GM10248 (cell line): ENCODE data around the gene TNFRSF1A.

Source experiments
- CTCF ChIA-PET: fragments of 300-600 bp; sonication (Branson Sonifier 250); formaldehyde crosslinking; extraction: SDS; loops from one replicate; lab custom pipeline; 2021; ENCODE audit warnings: antibody characterized with exemption; lab: Yijun Ruan, JAX
- POLR2A ChIA-PET: fragments of 350-650 bp; sonication (Branson Sonifier 250); formaldehyde crosslinking; extraction: SDS; loops from one replicate; lab custom pipeline; 2020; ENCODE audit warnings: antibody characterized with exemption; lab: Yijun Ruan, JAX
- DNase-seq: peaks from one replicate; pipeline ENCODE4 v3.0.0; 2012; ENCODE audit errors: extremely low spot score
- TF ChIP-seq, protein P1 (sequence below): IDR thresholded peaks from 2 replicates; pipeline ENCODE4 v1.5.1; 2012; ENCODE audit warnings: mild to moderate bottlenecking, low read depth; ENCODE audit errors: extremely low read depth, missing control alignments, control extremely low read depth

The TNFRSF1A gene

DNA sequence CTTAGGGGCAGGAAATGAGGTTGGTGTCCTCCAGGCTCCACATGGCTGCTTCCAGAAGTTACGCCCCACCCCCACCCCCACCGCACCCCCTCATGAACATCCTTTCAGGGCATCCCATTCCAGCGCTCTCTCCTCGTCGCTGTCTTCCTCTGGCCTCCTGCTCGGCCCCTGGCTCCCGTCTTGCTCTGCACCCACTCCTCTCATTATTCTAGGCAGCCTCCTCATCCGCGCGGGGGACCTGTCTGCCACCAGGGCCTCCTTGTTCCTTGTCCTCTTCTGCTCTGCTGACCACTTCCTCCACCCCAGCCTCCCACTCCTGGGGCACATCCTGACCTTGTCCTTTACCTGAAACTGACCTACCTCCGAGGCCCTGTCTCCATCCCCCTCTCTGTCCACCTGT lies 61.2 kb downstream of the TNFRSF1A start:
- DNase-seq, result no peak
- ChIA-PET CTCF (no interaction called here), POLR2A (no interaction called here)
- TF ChIP-seq, protein P1, sequence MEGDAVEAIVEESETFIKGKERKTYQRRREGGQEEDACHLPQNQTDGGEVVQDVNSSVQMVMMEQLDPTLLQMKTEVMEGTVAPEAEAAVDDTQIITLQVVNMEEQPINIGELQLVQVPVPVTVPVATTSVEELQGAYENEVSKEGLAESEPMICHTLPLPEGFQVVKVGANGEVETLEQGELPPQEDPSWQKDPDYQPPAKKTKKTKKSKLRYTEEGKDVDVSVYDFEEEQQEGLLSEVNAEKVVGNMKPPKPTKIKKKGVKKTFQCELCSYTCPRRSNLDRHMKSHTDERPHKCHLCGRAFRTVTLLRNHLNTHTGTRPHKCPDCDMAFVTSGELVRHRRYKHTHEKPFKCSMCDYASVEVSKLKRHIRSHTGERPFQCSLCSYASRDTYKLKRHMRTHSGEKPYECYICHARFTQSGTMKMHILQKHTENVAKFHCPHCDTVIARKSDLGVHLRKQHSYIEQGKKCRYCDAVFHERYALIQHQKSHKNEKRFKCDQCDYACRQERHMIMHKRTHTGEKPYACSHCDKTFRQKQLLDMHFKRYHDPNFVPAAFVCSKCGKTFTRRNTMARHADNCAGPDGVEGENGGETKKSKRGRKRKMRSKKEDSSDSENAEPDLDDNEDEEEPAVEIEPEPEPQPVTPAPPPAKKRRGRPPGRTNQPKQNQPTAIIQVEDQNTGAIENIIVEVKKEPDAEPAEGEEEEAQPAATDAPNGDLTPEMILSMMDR, result no peak

DNA sequence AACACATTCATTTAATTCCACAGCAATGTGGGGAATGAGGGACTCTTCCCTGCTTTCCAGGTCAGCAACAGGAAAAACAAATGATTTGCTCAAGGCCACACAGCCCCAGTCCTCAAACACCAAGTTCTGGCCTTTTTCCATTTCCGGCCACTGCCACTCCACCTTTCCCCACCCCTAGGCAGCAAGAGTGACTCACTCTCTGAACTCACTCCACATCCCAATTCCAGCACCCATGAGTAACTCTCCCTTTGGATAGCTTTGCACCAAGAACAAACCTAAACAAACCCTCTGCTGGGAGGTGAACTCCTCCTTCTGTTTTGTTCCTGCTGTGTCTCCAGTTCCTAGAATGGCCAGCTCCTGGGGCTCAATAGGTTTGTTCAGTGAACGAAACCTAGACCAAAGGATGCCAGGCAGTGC lies 61.8 kb downstream of the TNFRSF1A start:
- TF ChIP-seq, protein P1, result no peak
- CTCF ChIA-PET, result interaction anchor here (1.4 to 8.5 kb wide), 9 partner anchors 8 to 246 kb away, joined by 3 to 126 read pairs (median 11); no protein-coding TSS in a partner anchor
- POLR2A ChIA-PET, result no interaction called here
- no peak for DNase-seq

DNA sequence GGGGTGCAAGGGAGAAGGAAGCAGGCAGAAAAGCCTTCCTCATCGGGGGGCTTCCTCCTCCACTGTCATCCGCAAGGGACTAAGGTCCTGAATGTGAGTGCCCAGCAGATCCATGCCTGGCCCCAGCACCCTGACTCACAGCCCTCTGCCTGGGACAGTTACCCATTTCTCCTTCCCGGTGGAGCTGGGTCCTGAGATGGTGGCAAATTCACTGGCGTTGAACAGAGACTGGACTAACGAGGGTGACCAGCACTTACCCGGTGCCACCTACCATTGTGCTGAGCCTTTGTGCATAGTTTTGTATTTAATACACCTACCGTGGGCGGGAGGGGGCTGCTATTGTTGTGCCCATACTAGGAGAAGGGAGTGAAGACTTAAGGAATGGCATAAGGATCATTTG lies 62.2 kb downstream of the TNFRSF1A start:
- TF ChIP-seq, protein P1, result no peak
- CTCF ChIA-PET, result interaction anchor here (0.8 to 8.5 kb wide), 19 partner anchors 8 to 246 kb away, joined by 3 to 126 read pairs (median 6); no protein-coding TSS in a partner anchor
- POLR2A ChIA-PET, result no interaction called here
- DNase-seq, result no peak

DNA sequence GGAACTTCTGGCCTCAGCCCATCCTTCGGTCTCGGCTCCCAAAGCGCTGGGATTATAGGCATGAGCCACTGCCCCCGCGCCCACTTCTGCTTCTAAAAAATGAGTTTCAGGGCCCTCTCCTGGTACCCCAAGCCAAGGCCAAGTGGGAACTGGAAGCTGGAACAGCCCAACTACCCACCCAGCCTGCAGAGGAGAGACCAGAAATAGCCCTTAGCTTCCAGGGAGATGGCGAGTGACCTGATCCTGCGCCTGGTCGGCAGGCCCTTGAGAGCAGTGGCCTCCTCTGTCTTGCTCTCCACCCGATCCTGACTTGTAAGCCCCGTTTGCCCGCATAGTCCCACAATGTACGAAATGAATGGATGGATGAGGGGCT lies 62.6 kb downstream of the TNFRSF1A start:
- DNase-seq, result no peak
- ChIA-PET CTCF (interaction anchor here (0.6 to 8.5 kb wide), 46 partner anchors 8 to 290 kb away, joined by 3 to 126 read pairs (median 4); partner anchors contain the start of genes CD9 and VWF), POLR2A (no interaction called here)
- TF ChIP-seq, protein P1, result no peak
